Kidney (tissue), 14 donors: ENCODE data around the gene EPB41L5. TPM values are rescaled to one million over a fixed set of nuclear protein-coding genes. Genes with fewer than 3 reads are reported as not detected.

Source experiments
- DNase-seq, 5 donors: peaks; one replicate each; pipeline ENCODE4 v3.0.0-alpha.2; 2013 to 2020
- FAIRE-seq: peaks from 2 replicates; lab custom pipeline; 2012; peaks lifted over from hg19 to GRCh38; lab: Jason Lieb, UNC
- H3K27ac ChIP-seq, 2 donors: one replicate each; pipeline ENCODE4 v1.7.0; 2013; ENCODE audit warnings: low read depth in 2 of 2, low read length in 2 of 2, inconsistent platforms in 1 of 2
- H3K27me3 ChIP-seq: one replicate; pipeline ENCODE4 v1.7.1; 2013; ENCODE audit warnings: low read length, inconsistent platforms; ENCODE audit not compliant: control insufficient read depth, insufficient read depth
- H3K36me3 ChIP-seq, 3 donors: one replicate each; pipeline versions ENCODE4 v1.7.0 to v1.7.1; 2013; ENCODE audit warnings: low read length in 3 of 3, control low read depth in 1 of 3, inconsistent platforms in 1 of 3; ENCODE audit not compliant: insufficient read depth in 3 of 3, control insufficient read depth in 2 of 3
- H3K4me1 ChIP-seq, 3 donors: one replicate each; pipeline versions ENCODE4 v1.7.0 to v1.7.1; 2013; ENCODE audit warnings: low read length in 3 of 3, inconsistent platforms in 1 of 3, low read depth in 1 of 3; ENCODE audit not compliant: control insufficient read depth in 2 of 3, insufficient read depth in 2 of 3
- H3K4me3 ChIP-seq, 3 donors: one replicate each; pipeline versions ENCODE4 v1.7.0 to v1.8.1; 2013; ENCODE audit warnings: low read length in 3 of 3, control low read depth in 1 of 3, inconsistent platforms in 1 of 3
- H3K9ac ChIP-seq, 3 donors: one replicate each; pipeline versions ENCODE4 v1.7.0 to v1.7.1; 2013; ENCODE audit warnings: low read length in 3 of 3, control low read depth in 1 of 3, inconsistent platforms in 1 of 3
- H3K9me3 ChIP-seq, 3 donors: one replicate each; pipeline versions ENCODE4 v1.7.0 to v1.7.1; 2013; ENCODE audit warnings: low read length in 3 of 3, control low read depth in 1 of 3, inconsistent platforms in 1 of 3; ENCODE audit not compliant: control insufficient read depth in 2 of 3, insufficient read depth in 1 of 3
- CTCF ChIP-seq: IDR thresholded peaks from 3 replicates; pipeline ENCODE4 v1.5.1; 2012; ENCODE audit warnings: mild to moderate bottlenecking, moderate library complexity, borderline replicate concordance; ENCODE audit not compliant: insufficient read depth; ENCODE audit errors: extremely low read depth
- intact Hi-C: fragments of 100-400 bp; cut with DNase I; formaldehyde crosslinking; loops from one replicate; pipeline ENCODE4 v1.11.1; 2022
- polyA plus RNA-seq: library from polyadenylated mRNA; stranded (reverse); fragments of 350-450 nt; fragmentation: Illumina TruSeq; extraction: RNeasy Lipid Tissue Mini Kit (QIAGEN cat#74804); gene quantifications from one replicate; pipeline ENCODE4 v1.2.3, GENCODE V29; 2014; ENCODE audit warnings: low read depth, low replicate concordance; ENCODE audit not compliant: insufficient read depth
- total RNA-seq: library from RNA; stranded (reverse); fragmentation: NEBNext Ultra II Directional; extraction: Animal tissue kit (Norgen Biotek cat#: 25700); gene quantifications from one replicate; pipeline ENCODE4 v1.2.1, GENCODE V29; 2021
- donor health status: control.
- donor health status: control.
- donor health status: control.
- donor health status: control.
- donor health status: control.
- donor health status: DM: yes; HTN: yes; CAD: no.
- donor health status: Normal renal cell carcinoma (clear cell type).

EPB41L5 gene
- total and polyA plus RNA-seq, 2 donors from 2014 or later, result 28.2 to 49.4 TPM

- TF ChIP-seq CTCF, result no peak
- intact Hi-C loops, result no loop called here
- H3K27me3 ChIP-seq, result no peaks in the 10 kb centered on the region
Measured at GRCh38 chr2:120004254-120004653, 8.6 kb upstream of the EPB41L5 start.

GRCh38 chr2:120005834-120006521, 6.9 kb upstream of the EPB41L5 start:
- no peak for FAIRE-seq
- TF ChIP-seq CTCF, result no peak
- H3K9me3 ChIP-seq, result no peaks in the 10 kb centered on the region

More at GRCh38 chr2:120004254-120004653, 8.6 kb upstream of the EPB41L5 start:
- FAIRE-seq (no peak), DNase-seq (no peak)
- Histone ChIP-seq H3K9ac (no peak overlapping the region), H3K27ac (no peak overlapping the region), H3K4me3 (no peak overlapping the region), H3K9me3 (no peaks in the 10 kb centered on the region), H3K4me1 (no peaks in the 10 kb centered on the region), H3K36me3 (no peaks in the 10 kb centered on the region)

GRCh38 chr2:120007851-120008250, 5.0 kb upstream of the EPB41L5 start:
- Histone ChIP-seq H3K9me3 (no peaks in the 10 kb centered on the region), H3K27me3 (no peaks in the 10 kb centered on the region), H3K4me1 (peaks cover 0 to 4% (median 0%) of the 10 kb centered on the region in 3 donors), H3K27ac (no peak overlapping the region), H3K36me3 (no peaks in the 10 kb centered on the region), H3K4me3 (no peak overlapping the region), H3K9ac (no peak overlapping the region)
- intact Hi-C loops, result no loop called here
- TF ChIP-seq CTCF, result no peak
- FAIRE-seq, result no peak
- no peak for DNase-seq

More at GRCh38 chr2:120005834-120006521, 6.9 kb upstream of the EPB41L5 start:
- Histone ChIP-seq H3K27ac (no peak overlapping the region), H3K36me3 (no peaks in the 10 kb centered on the region), H3K4me1 (no peaks in the 10 kb centered on the region), H3K27me3 (no peaks in the 10 kb centered on the region), H3K9ac (no peak overlapping the region), H3K4me3 (no peak overlapping the region)
- DNase-seq, result no peak
- intact Hi-C loops, result no loop called here

- peak overlapping the region; percentile 41 to 64 (median 59) for H3K9ac ChIP-seq
- no peaks in the 10 kb centered on the region for H3K9me3 ChIP-seq
- no peak for TF ChIP-seq CTCF
- DNase-seq, result no peak
- H3K4me3 ChIP-seq, result peak overlapping the region; percentile 64 to 82 (median 77)
- intact Hi-C loops, result no loop called here
- H3K4me1 ChIP-seq, result peaks cover 0 to 7% (median 4%) of the 10 kb centered on the region in 3 donors
- H3K27ac ChIP-seq, result peak overlapping the region; percentile 43 to 99
- no peaks in the 10 kb centered on the region for H3K27me3 ChIP-seq
- no peaks in the 10 kb centered on the region for H3K36me3 ChIP-seq
- no peak for FAIRE-seq
Measured at GRCh38 chr2:120012363-120012762, 514 bp upstream of the EPB41L5 start.
